Measurements from ENCODE around the gene GMDS. TPM values are rescaled to one million over a fixed set of nuclear protein-coding genes. Genes with fewer than 3 reads are reported as not detected.

Gene GMDS
- total RNA-seq, 1 experiment from 2014 or later: 27.6 TPM

DNA sequence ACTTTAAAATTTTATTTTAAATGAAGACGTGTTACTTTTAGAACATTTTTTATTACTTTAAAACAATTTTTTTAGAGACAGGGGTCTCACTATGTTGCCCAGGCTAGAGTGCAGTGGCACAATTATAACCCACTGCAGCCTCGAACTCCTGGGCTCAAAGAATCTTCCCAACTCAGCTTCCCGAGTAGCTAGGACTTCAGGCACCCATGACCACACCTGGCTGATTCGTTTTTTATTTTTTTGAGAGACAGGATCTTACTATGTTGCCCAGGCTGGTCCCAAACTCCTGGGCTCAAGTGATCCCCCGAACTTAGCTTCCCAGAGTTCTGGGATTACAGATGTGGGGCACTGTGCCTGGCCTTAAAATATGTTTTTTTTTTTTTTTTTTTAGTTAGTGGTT, 287.7 kb downstream of the GMDS start:
- no peak overlapping the region for H2BK120ac ChIP-seq (ENCODE audit: low read depth, low read length, poor library complexity, severe bottlenecking)
- no peak overlapping the region for H2BK20ac ChIP-seq (ENCODE audit: low read depth, low read length, poor library complexity, severe bottlenecking)
- no peak for DNase-seq
- H3K79me1 ChIP-seq (ENCODE audit: insufficient read depth, low read depth, low read length, poor library complexity, severe bottlenecking): no peaks in the 10 kb centered on the region
- no peaks in the 10 kb centered on the region for H3K27me3 ChIP-seq (ENCODE audit: insufficient read depth, low read length)
- H2AFZ ChIP-seq (ENCODE audit: low read length): no peak overlapping the region
- H2AK5ac ChIP-seq (ENCODE audit: insufficient read length, low read length): no peak overlapping the region
- H3K4me2 ChIP-seq (ENCODE audit: insufficient read depth, insufficient read length, low read length): no peak overlapping the region
- H3K23ac ChIP-seq (ENCODE audit: insufficient read length, low read depth, low read length): no peak overlapping the region
- H2BK12ac ChIP-seq (ENCODE audit: insufficient read length, low read depth, low read length): no peak overlapping the region
- Mint-ChIP-seq H3K27ac (no peak overlapping the region), H3K9me3 (no peaks in the 10 kb centered on the region), H3K4me1 (peaks cover 0 to 2% of the 10 kb centered on the region in 2 experiments; a peak in 1 of 4 replicates), H3K4me3 (no peak overlapping the region), H3K36me3 (ENCODE audit: insufficient read depth in 1 of 3, low read depth in 3 of 3) (no peaks in the 10 kb centered on the region; a peak in 1 of 7 replicates), H3K27me3 (ENCODE audit: low read depth) (no peaks in the 10 kb centered on the region)
- no peak overlapping the region for H3K14ac ChIP-seq (ENCODE audit: insufficient read depth, low read length)
- H3K18ac ChIP-seq (ENCODE audit: insufficient read length, low read depth, low read length): no peak overlapping the region
- H4K5ac ChIP-seq (ENCODE audit: insufficient read length, low read depth, low read length): no peak overlapping the region
- no peaks in the 10 kb centered on the region for H3K23me2 ChIP-seq (ENCODE audit: insufficient read length, low read depth, low read length, poor library complexity, severe bottlenecking)
- no peaks in the 10 kb centered on the region for H3K79me2 ChIP-seq (ENCODE audit: insufficient read depth, low read length)
- H3K9me3 ChIP-seq (ENCODE audit: control insufficient read depth, low read depth, low read length): no peaks in the 10 kb centered on the region
- H4K20me1 ChIP-seq (ENCODE audit: control insufficient read depth, insufficient read depth, insufficient read length): no peaks in the 10 kb centered on the region
- no peak overlapping the region for H3T11ph ChIP-seq (ENCODE audit: low read length)
- H4K91ac ChIP-seq (ENCODE audit: insufficient read length, low read depth, low read length): no peak overlapping the region
- H3K4me1 ChIP-seq (ENCODE audit: insufficient read depth, low read length): no peaks in the 10 kb centered on the region
- no peak overlapping the region for H3K56ac ChIP-seq (ENCODE audit: insufficient read length, low read depth, low read length)
- H3K9ac ChIP-seq (ENCODE audit: extremely low read depth, insufficient read length, low read length): no peak overlapping the region
- no peak overlapping the region for H2BK5ac ChIP-seq (ENCODE audit: insufficient read length, low read length)
- no CpG with 5 or more reads among the region's 5 CpGs for WGBS (ENCODE audit: extremely low coverage, insufficient read length, low lambda C conversion rate)
- TF ChIP-seq, protein P1, sequence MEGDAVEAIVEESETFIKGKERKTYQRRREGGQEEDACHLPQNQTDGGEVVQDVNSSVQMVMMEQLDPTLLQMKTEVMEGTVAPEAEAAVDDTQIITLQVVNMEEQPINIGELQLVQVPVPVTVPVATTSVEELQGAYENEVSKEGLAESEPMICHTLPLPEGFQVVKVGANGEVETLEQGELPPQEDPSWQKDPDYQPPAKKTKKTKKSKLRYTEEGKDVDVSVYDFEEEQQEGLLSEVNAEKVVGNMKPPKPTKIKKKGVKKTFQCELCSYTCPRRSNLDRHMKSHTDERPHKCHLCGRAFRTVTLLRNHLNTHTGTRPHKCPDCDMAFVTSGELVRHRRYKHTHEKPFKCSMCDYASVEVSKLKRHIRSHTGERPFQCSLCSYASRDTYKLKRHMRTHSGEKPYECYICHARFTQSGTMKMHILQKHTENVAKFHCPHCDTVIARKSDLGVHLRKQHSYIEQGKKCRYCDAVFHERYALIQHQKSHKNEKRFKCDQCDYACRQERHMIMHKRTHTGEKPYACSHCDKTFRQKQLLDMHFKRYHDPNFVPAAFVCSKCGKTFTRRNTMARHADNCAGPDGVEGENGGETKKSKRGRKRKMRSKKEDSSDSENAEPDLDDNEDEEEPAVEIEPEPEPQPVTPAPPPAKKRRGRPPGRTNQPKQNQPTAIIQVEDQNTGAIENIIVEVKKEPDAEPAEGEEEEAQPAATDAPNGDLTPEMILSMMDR (conservative IDR thresholded peaks at IDR 0.05): no peak
- no peak overlapping the region for H3K4ac ChIP-seq (ENCODE audit: low read depth, low read length)
- H4K8ac ChIP-seq (replicated peaks; ENCODE audit: insufficient read length, low read depth, low read length): no peak overlapping the region
- no peak overlapping the region for H3K27ac ChIP-seq (ENCODE audit: insufficient read length, low read depth, low read length)
- no peak overlapping the region for H2BK15ac ChIP-seq (ENCODE audit: low read depth, low read length)
